ENCODE results near the gene CLOCK.

DNA sequence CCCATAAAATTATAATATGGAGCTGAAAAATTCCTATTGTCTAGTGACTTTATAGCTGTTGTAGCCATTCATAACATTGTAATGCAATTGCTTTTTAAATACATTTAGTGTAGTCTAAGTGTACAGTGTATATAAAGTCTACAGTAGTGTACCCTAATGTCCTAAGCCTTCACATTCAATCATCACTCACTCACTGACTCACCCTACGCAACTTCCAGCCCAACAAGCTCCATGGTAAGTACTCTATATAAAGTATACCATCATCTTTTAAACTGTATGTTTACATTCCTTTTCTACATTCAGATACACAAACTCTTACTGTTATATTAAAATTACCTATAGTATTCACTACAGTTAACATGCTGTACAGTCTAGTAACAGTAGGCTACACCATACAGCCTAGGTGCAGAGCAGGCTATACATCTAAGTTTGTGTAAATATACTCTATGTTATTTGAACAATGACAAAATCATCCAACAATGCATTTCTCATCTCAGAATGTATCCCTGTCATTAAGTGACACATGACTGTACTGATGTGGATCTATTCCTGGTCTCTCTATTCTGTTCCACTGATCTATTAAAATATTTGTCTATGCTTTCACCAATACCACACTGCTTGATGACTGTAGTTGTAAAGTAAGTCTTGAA, 33.7 kb downstream of the CLOCK start:
- no peak for TF ChIP-seq TAF1 (IDR thresholded peaks at IDR 0.05; ENCODE audit: borderline replicate concordance, low read depth, low read length)
- TF ChIP-seq POLR2A (IDR thresholded peaks at IDR 0.05; ENCODE audit: low read depth, low read length): no peak
